Keratinocyte (primary cell): ENCODE results near the gene PCCA. TPM values are rescaled to one million over a fixed set of nuclear protein-coding genes. Genes with fewer than 3 reads are reported as not detected.

Experiments
- DNase-seq: peaks from one replicate; pipeline ENCODE4 v3.0.0-alpha.2; 2011; ENCODE audit warnings: low read depth, missing footprints, low spot score
- FAIRE-seq: peaks from 2 replicates; lab custom pipeline; 2011; peaks lifted over from hg19 to GRCh38; lab: Jason Lieb, UNC
- H2AFZ ChIP-seq: 2 replicates; pipeline ENCODE4 v1.6.0; 2012; ENCODE audit warnings: low read length, control low read depth, inconsistent platforms; ENCODE audit not compliant: control insufficient read depth
- H3K27ac ChIP-seq: 2 replicates; pipeline ENCODE4 v1.5.1; 2011; ENCODE audit warnings: low read length; ENCODE audit not compliant: control insufficient read depth, insufficient read depth
- H3K27me3 ChIP-seq: 3 replicates; pipeline ENCODE4 v1.6.0; 2011; ENCODE audit warnings: low read length; ENCODE audit not compliant: control insufficient read depth, insufficient read depth; ENCODE audit errors: extremely low read depth
- H3K36me3 ChIP-seq, 2 experiments: 2 replicates in 1 of 2; 3 replicates in 1 of 2; pipeline ENCODE4 v1.5.1; 2011; ENCODE audit warnings: low read length in 2 of 2, mild to moderate bottlenecking in 1 of 2; ENCODE audit not compliant: control insufficient read depth in 2 of 2, insufficient read depth in 2 of 2; ENCODE audit errors: extremely low read depth in 1 of 2
- H3K4me1 ChIP-seq: 3 replicates; pipeline ENCODE4 v1.5.1; 2011; ENCODE audit warnings: low read length; ENCODE audit not compliant: control insufficient read depth, insufficient read depth; ENCODE audit errors: extremely low read depth
- H3K4me2 ChIP-seq: 3 replicates; pipeline ENCODE4 v1.6.0; 2011; ENCODE audit warnings: low read depth, low read length; ENCODE audit not compliant: control insufficient read depth, insufficient read depth; ENCODE audit errors: extremely low read depth
- H3K4me3 ChIP-seq, 3 experiments: fragments of 200-600 bp in 1 of 3; sonication (generic) in 1 of 3; 2 replicates in 2 of 3; 3 replicates in 1 of 3; pipeline ENCODE4 v1.5.1; 2011 to 2016; ENCODE audit warnings: low read length in 3 of 3, mild to moderate bottlenecking in 3 of 3, control low read depth in 2 of 3, inconsistent platforms in 1 of 3, low read depth in 1 of 3, mixed read lengths in 1 of 3, mixed run types in 1 of 3, moderate library complexity in 1 of 3; ENCODE audit not compliant: control insufficient read depth in 2 of 3, insufficient read depth in 2 of 3; ENCODE audit errors: extremely low read depth in 1 of 3
- H3K79me2 ChIP-seq: 2 replicates; pipeline ENCODE4 v1.6.0; 2012; ENCODE audit warnings: low read length; ENCODE audit not compliant: control insufficient read depth, insufficient read depth
- H3K9ac ChIP-seq: 3 replicates; pipeline ENCODE4 v1.6.0; 2011; ENCODE audit warnings: low read length; ENCODE audit not compliant: control insufficient read depth, insufficient read depth; ENCODE audit errors: extremely low read depth
- H3K9me1 ChIP-seq: 3 replicates; pipeline ENCODE4 v1.6.0; 2011; ENCODE audit warnings: low read length; ENCODE audit not compliant: control insufficient read depth, insufficient read depth; ENCODE audit errors: extremely low read depth
- H3K9me3 ChIP-seq: 2 replicates; pipeline ENCODE4 v1.5.1; 2012; ENCODE audit warnings: low read depth, low read length; ENCODE audit not compliant: control insufficient read depth
- H4K20me1 ChIP-seq: 3 replicates; pipeline ENCODE4 v1.6.0; 2011; ENCODE audit warnings: low read length; ENCODE audit not compliant: control insufficient read depth, insufficient read depth; ENCODE audit errors: extremely low read depth
- EZH2 ChIP-seq: IDR thresholded peaks from one replicate; pipeline ENCODE4 v1.6.1; 2012; ENCODE audit warnings: inconsistent platforms, mild to moderate bottlenecking, low read length, moderate library complexity
- dilution Hi-C: fragments of 300-500 bp; cut with MboI; formaldehyde crosslinking; loops from one replicate; pipeline ENCODE4 v1.7.0; 2020; ENCODE audit warnings: low sequenced_read_pairs; ENCODE audit not compliant: extremely low pct_ligation_motif_present
- polyA plus RNA-seq, 5 experiments: library from polyadenylated mRNA; depleted of rRNA in 3 of 5; stranded (reverse) in 3 of 5; stranded (forward) in 1 of 5; unstranded in 1 of 5; fragments of >200 nt; gene quantifications; 1 replicate in 1 of 5; 2 replicates in 3 of 5; 3 replicates in 1 of 5; pipeline versions ENCODE4 v1.2.1 to v1.2.3, GENCODE V29; 2011 to 2012; ENCODE audit warnings: missing spikeins in 2 of 5, low read depth in 1 of 5, low replicate concordance in 1 of 5
- TF ChIP-seq, protein P1 (sequence below), 3 experiments: IDR thresholded peaks in 1 of 3; conservative IDR thresholded peaks in 1 of 3; optimal IDR thresholded peaks in 1 of 3; 2 replicates in 2 of 3; 3 replicates in 1 of 3; pipeline versions ENCODE3 to v1.5.1; 2011; ENCODE audit warnings: low read length in 3 of 3, mild to moderate bottlenecking in 3 of 3, moderate library complexity in 2 of 3, control low read depth in 1 of 3, inconsistent platforms in 1 of 3; ENCODE audit not compliant: insufficient read depth in 2 of 3; ENCODE audit errors: extremely low read depth in 1 of 3

Gene PCCA
- polyA plus RNA-seq, 1 donor (not counting 4 experiments of a cell fraction or from before 2014, with no cell fraction given): 8.1 TPM

DNA sequence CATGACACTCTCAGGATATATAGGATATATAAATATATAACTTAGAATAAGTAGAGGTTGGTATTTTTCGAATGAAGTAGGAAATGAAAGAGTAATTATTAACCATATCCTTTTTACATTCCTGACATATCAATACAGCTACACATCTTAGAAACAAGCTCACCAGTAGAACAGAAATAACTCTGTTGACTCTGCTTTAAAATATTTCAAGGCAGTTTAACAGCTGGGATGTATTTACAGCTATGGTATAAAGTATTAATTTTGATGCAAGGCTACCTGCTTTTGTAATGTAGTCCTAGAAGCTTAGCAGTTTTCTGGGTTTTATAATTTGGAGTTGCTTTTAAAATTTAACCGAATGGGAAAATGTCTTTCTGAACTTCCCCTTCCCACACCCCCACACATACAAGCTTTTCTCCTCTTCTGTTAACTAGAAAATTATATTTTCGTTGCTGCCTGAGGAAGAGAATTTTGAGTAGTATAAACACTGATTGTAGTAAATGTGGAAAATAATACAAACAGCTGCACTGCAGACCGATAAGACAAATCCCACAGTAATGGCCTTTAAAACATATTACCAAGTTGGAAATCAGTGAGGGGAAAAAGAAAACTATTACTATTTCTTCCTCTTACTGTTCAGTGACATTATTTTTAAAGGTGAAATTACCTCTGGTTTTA, 352.0 kb downstream of the PCCA start:
- Histone ChIP-seq H3K9me3 (no peaks in the 10 kb centered on the region), H3K4me2 (no peak overlapping the region), H4K20me1 (no peaks in the 10 kb centered on the region), H3K27me3 (no peaks in the 10 kb centered on the region), H3K27ac (no peak overlapping the region), H3K4me3 (no peak overlapping the region), H3K9ac (no peak overlapping the region), H3K79me2 (no peaks in the 10 kb centered on the region), H3K36me3 (no peaks in the 10 kb centered on the region), H3K9me1 (no peaks in the 10 kb centered on the region), H3K4me1 (no peaks in the 10 kb centered on the region), H2AFZ (no peak overlapping the region)
- TF ChIP-seq EZH2: no peak
- TF ChIP-seq, protein P1, sequence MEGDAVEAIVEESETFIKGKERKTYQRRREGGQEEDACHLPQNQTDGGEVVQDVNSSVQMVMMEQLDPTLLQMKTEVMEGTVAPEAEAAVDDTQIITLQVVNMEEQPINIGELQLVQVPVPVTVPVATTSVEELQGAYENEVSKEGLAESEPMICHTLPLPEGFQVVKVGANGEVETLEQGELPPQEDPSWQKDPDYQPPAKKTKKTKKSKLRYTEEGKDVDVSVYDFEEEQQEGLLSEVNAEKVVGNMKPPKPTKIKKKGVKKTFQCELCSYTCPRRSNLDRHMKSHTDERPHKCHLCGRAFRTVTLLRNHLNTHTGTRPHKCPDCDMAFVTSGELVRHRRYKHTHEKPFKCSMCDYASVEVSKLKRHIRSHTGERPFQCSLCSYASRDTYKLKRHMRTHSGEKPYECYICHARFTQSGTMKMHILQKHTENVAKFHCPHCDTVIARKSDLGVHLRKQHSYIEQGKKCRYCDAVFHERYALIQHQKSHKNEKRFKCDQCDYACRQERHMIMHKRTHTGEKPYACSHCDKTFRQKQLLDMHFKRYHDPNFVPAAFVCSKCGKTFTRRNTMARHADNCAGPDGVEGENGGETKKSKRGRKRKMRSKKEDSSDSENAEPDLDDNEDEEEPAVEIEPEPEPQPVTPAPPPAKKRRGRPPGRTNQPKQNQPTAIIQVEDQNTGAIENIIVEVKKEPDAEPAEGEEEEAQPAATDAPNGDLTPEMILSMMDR (optimal IDR thresholded peaks at IDR 0.05 in 1 of 3, IDR thresholded peaks at IDR 0.05 in 1 of 3, conservative IDR thresholded peaks at IDR 0.05 in 1 of 3; ENCODE audit: extremely low read depth in 1 of 3, insufficient read depth in 2 of 3, low read length in 3 of 3): no peak
- FAIRE-seq: no peak
- no peak for DNase-seq
- dilution Hi-C loops: no loop called here

DNA sequence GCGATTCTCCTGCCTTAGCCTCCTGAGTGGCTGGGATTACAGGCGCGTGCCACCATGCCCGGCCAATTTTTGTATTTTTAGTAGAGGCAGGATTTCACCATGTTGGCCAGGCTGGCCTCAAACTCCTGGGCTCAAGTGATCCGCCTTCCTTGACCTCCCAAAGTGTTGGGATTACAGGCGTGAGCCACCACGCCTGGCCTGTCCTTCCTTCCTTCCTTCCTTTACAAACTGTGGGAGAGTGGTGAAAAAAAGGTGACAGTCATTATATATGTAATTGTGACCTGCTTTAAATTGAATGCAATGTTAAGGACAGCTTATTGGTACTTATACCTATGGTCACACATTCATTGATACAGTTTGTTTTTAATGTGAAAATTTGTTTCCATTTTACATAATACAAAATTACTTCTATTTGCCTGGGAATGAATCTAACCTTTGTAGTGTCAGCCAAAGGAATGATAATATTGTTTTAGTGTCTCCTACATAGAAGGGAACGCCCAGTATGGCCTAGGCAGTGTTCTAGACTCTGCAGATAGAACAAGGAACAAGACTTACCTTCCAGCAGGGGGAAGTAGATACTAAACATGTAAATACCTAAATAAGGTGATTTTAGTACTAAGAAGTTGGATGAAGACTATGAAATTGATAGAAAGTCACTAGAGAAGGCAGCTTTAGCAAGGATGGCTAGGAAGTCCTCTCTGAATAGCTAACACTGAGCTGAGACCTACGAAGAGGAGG, 353.4 kb downstream of the PCCA start:
- Histone ChIP-seq H3K4me1 (no peaks in the 10 kb centered on the region), H3K36me3 (no peaks in the 10 kb centered on the region), H3K9me3 (no peaks in the 10 kb centered on the region), H3K9me1 (no peaks in the 10 kb centered on the region), H3K4me3 (no peak overlapping the region), H3K9ac (no peak overlapping the region), H3K27ac (no peak overlapping the region), H4K20me1 (no peaks in the 10 kb centered on the region), H3K79me2 (no peaks in the 10 kb centered on the region), H2AFZ (no peak overlapping the region), H3K4me2 (no peak overlapping the region), H3K27me3 (no peaks in the 10 kb centered on the region)
- no peak for DNase-seq
- TF ChIP-seq, protein P1 (optimal IDR thresholded peaks at IDR 0.05 in 1 of 3, IDR thresholded peaks at IDR 0.05 in 1 of 3, conservative IDR thresholded peaks at IDR 0.05 in 1 of 3; ENCODE audit: extremely low read depth in 1 of 3, insufficient read depth in 2 of 3, low read length in 3 of 3): no peak
- TF ChIP-seq EZH2: no peak
- dilution Hi-C loops: no loop called here
- FAIRE-seq: no peak
